Ectodermal cell (in vitro differentiated cells): ENCODE data around the gene TLE4.
"Not testable (repeated sequence)": the region's sequence is repeated elsewhere in the genome, so short reads cannot be mapped to it uniquely, and the experiment has no call there.

Experiments
- H3K27ac ChIP-seq: 2 replicates; pipeline ENCODE4 v1.7.0; 2013; ENCODE audit warnings: mild to moderate bottlenecking, low read depth, low read length; ENCODE audit not compliant: insufficient read depth, poor library complexity, severe bottlenecking
- H3K27me3 ChIP-seq: 2 replicates; pipeline ENCODE4 v1.7.0; 2013; ENCODE audit warnings: mild to moderate bottlenecking, low read length; ENCODE audit not compliant: insufficient read depth, control insufficient read depth, poor library complexity, severe bottlenecking
- H3K36me3 ChIP-seq: one replicate; pipeline ENCODE4 v1.7.0; 2013; ENCODE audit warnings: low read length; ENCODE audit not compliant: control insufficient read depth, insufficient read depth
- H3K4me1 ChIP-seq: one replicate; pipeline ENCODE4 v1.7.0; 2013; ENCODE audit warnings: low read length; ENCODE audit not compliant: control insufficient read depth, insufficient read depth
- H3K4me3 ChIP-seq: 2 replicates; pipeline ENCODE4 v1.7.0; 2013; ENCODE audit warnings: low read depth, low read length, control low read depth; ENCODE audit not compliant: insufficient read depth
- H3K9me3 ChIP-seq: 2 replicates; pipeline ENCODE4 v1.7.0; 2013; ENCODE audit warnings: mild to moderate bottlenecking, low read length, moderate library complexity; ENCODE audit not compliant: control insufficient read depth
- WGBS, 2 experiments: methylation state at CpG; one replicate each; pipeline ENCODE4 v1.1.7; 2013; ENCODE audit warnings: missing lambda C conversion rate in 2 of 2; 5-methylcytosine and 5-hydroxymethylcytosine counted together

Gene TLE4

DNA sequence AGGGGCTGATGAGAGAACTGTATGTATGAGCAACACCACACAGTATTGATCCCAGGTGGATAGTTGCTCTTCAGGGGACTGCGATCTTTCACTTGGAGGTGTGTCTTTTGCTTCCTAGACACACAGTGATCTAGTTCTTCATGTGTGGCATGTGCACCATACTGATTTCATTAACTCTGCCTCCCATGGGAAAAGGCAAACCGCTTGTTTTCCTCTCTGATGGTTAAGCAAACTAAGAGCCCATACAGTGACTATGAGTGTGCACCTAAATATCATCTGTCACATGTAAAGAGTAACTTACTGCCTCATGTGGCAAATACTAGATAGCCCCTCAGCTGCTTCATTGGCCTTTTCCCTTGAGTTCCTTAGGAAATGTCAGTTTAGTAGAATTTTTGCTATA is 147.3 kb downstream of the TLE4 start:
- peaks cover 90% of the 10 kb centered on the region for H3K36me3 ChIP-seq

DNA sequence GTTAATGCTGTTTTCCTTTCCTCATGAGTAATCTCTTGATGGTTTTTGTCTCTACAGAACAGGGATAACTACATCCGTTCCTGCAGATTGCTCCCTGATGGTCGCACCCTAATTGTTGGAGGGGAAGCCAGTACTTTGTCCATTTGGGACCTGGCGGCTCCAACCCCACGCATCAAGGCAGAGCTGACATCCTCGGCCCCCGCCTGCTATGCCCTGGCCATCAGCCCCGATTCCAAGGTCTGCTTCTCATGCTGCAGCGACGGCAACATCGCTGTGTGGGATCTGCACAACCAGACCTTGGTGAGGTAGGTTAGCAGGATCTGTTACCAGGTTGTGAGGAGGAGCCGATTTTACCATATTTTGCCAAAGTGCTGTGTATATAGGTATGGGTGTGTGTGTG is 148.2 kb downstream of the TLE4 start:
- WGBS, 2 experiments, result 94 to 96% methylated on average over 11 of the region's 11 CpGs
- no peaks in the 10 kb centered on the region for H3K4me1 ChIP-seq
- H3K27ac ChIP-seq, result no peak overlapping the region
- H3K9me3 ChIP-seq, result no peaks in the 10 kb centered on the region
- no peaks in the 10 kb centered on the region for H3K27me3 ChIP-seq
- H3K36me3 ChIP-seq, result peaks cover 94% of the 10 kb centered on the region
- no peak overlapping the region for H3K4me3 ChIP-seq

More for the DNA sequence above, 147.3 kb downstream of the TLE4 start:
- H3K27me3 ChIP-seq, result no peaks in the 10 kb centered on the region
- 94 to 95% methylated on average over 2 of the region's 2 CpGs for WGBS, 2 experiments
- H3K4me1 ChIP-seq, result no peaks in the 10 kb centered on the region
- H3K9me3 ChIP-seq, result no peaks in the 10 kb centered on the region
- no peak overlapping the region for H3K27ac ChIP-seq
- no peak overlapping the region for H3K4me3 ChIP-seq

DNA sequence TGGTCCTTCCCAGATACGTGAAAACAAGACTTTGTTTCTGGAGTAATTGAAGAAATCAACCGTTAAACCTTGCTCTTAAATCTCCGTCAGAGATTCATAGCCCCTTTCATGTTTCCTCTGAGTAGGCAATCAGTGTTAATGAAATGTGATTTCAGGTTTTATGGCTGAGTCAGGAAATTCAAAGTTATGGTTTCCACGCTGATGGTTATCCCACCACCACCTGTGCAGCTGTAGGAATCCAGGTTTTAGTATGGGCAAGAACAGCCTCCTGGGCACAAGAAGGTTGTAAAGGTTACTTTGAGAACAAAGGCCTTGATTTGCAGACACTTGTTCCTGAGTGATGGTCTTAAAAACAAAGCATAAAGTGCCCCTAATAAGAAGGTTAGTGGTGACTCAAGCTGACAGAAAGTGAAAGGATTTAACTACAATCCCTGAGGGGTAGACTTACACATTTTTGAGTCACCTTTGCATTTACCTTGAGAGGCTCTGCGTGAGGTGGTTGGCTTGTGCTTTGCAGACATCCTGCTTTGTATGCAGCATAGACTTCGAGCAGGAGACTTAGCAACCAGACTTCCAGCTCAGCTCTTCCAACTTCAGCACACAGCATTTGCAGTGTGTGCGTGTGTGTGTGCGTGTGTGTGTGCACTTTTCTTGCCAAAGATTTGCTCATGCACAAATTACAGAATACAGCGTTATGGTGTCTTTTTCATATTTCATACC is 159.6 kb downstream of the TLE4 start:
- H3K27ac ChIP-seq, result no peak overlapping the region
- no peak overlapping the region for H3K4me3 ChIP-seq
- H3K27me3 ChIP-seq, result no peaks in the 10 kb centered on the region
- H3K9me3 ChIP-seq, result no peaks in the 10 kb centered on the region
- WGBS, 2 experiments, result 83 to 85% methylated on average over 9 of the region's 9 CpGs
- H3K4me1 ChIP-seq, result no peaks in the 10 kb centered on the region
- H3K36me3 ChIP-seq, result peaks cover 5% of the 10 kb centered on the region

DNA sequence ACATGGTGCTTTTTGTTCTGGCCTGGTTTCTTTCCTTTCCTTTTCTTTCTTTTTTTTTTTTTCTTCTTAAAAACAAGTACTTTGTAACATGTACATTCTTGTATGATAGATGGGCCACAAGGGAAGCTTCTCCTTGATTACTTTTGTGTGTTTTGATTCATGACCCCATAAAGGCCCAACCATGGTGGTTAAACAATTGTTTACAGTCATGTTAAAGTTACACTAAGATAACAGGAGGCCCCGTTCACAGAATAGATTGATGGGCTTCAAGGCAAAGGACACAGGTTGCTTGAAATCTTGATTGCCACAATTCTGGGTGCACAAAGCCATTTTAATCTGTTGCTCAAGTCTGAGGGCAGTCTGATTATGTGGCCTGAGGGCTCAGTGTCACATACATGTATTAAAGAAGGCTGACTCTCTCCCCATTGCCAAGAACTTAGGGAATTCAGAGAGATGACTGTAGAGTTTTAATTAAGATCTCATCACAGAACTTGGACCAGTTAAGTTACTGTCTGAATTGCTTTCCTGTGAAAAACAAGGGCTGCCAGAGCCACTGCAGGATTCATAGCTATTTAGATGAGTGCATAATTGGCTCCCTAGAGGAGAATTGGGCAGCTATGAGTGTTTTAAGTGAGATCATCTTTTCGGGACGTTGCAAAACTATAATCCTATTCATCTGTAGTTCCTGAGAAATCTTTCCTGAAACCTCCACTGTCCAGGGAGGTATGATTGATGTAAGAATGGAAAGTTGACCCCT is 163.4 kb downstream of the TLE4 start:
- 96 to 98% methylated on average over 1 to 3 of the region's 3 CpGs for WGBS, 2 experiments
- Histone ChIP-seq H3K9me3 (no peaks in the 10 kb centered on the region), H3K4me1 (no peaks in the 10 kb centered on the region), H3K36me3 (no peaks in the 10 kb centered on the region), H3K27me3 (no peaks in the 10 kb centered on the region), H3K4me3 (no peak overlapping the region), H3K27ac (no peak overlapping the region)

- Histone ChIP-seq H3K4me1 (no peaks in the 10 kb centered on the region), H3K36me3 (no peaks in the 10 kb centered on the region), H3K4me3 (no peak overlapping the region), H3K9me3 (no peaks in the 10 kb centered on the region), H3K27me3 (no peaks in the 10 kb centered on the region), H3K27ac (no peak overlapping the region)
- 94 to 95% methylated on average over 5 of the region's 5 CpGs for WGBS, 2 experiments
Observed at GRCh38 chr9:79736051-79736450, 164.3 kb downstream of the TLE4 start.

DNA sequence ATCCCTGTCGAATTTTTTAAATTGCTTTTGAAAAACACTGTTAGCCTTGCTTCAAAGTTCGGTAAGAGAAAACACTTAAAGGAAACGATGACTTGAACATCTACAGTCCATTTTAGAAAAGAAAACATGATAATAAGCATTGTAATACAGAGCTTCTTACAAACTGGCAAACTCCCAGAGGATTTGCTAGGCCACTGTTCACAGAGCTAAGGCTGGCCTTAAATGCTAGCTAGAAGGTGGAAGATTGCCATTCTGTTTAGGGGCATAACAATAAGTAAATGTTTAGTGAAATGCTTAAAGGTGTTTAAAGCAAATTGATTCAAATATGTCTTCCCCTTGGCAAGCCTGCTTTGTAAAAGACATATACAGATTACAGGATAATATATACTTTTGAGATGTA is 169.6 kb downstream of the TLE4 start:
- Histone ChIP-seq H3K4me3 (no peak overlapping the region), H3K36me3 (no peaks in the 10 kb centered on the region), H3K27me3 (no peaks in the 10 kb centered on the region), H3K27ac (no peak overlapping the region), H3K9me3 (no peaks in the 10 kb centered on the region), H3K4me1 (no peaks in the 10 kb centered on the region)
- 87 to 100% methylated on average over 3 of the region's 3 CpGs for WGBS, 2 experiments

- Histone ChIP-seq H3K4me1 (no peaks in the 10 kb centered on the region), H3K27ac (no peak overlapping the region), H3K36me3 (no peaks in the 10 kb centered on the region), H3K9me3 (no peaks in the 10 kb centered on the region), H3K4me3 (no peak overlapping the region), H3K27me3 (no peaks in the 10 kb centered on the region)
- 64 to 65% methylated on average over 4 of the region's 4 CpGs for WGBS, 2 experiments
Observed at GRCh38 chr9:79742110-79742721, 170.5 kb downstream of the TLE4 start.

DNA sequence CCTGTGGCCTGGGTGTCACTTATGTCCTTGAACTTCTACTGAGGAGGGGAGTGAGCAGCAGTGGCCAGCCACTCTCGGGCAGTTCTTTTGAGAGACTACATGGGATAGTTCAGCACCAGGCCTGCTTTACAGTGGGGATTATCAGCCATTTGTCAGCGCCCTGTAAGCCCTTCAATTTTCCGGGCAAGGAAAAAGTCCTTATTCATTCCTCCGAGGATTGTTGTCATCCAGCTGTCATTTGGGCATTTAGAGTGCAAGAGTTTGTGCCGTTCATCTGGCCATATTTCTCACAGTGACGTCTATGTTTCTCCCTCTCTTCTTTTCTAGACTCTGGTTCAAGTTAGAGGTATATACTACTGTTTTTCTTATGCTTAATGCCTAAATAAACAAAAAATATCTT is 172.8 kb downstream of the TLE4 start:
- Histone ChIP-seq H3K4me3 (no peak overlapping the region), H3K27ac (no peak overlapping the region), H3K27me3 (no peaks in the 10 kb centered on the region), H3K4me1 (no peaks in the 10 kb centered on the region), H3K36me3 (no peaks in the 10 kb centered on the region), H3K9me3 (no peaks in the 10 kb centered on the region)
- WGBS, 2 experiments, result 89 to 91% methylated on average over 6 of the region's 6 CpGs

GRCh38 chr9:79745752-79746336 is 174.1 kb downstream of the TLE4 start:
- H3K36me3 ChIP-seq, result no peaks in the 10 kb centered on the region
- no peak overlapping the region for H3K4me3 ChIP-seq
- no peaks in the 10 kb centered on the region for H3K4me1 ChIP-seq
- no peaks in the 10 kb centered on the region for H3K27me3 ChIP-seq
- H3K9me3 ChIP-seq, result no peaks in the 10 kb centered on the region
- WGBS, 2 experiments, result 94 to 95% methylated on average over 4 of the region's 4 CpGs
- H3K27ac ChIP-seq, result no peak overlapping the region

GRCh38 chr9:79751895-79752466 is 180.2 kb downstream of the TLE4 start:
- not testable (repeated sequence) for H3K27ac ChIP-seq, H3K36me3 ChIP-seq, H3K4me1 ChIP-seq, H3K4me3 ChIP-seq, H3K9me3 ChIP-seq, H3K27me3 ChIP-seq
- 89 to 93% methylated on average over 1 of the region's 1 CpG for WGBS, 2 experiments
